Natural killer cell treated with Interleukin-12 subunit alpha and Interleukin-12 subunit beta and Interleukin-15 and Interleukin-18, amount 100 ng/mL, for 72 hours (primary cell): Measurements from ENCODE around the gene OR5C1. TPM values are rescaled to one million over a fixed set of nuclear protein-coding genes. Genes with fewer than 3 reads are reported as not detected.
"Not testable (repeated sequence)": the region's sequence is repeated elsewhere in the genome, so short reads cannot be mapped to it uniquely, and the experiment has no call there.

Source experiments
- ATAC-seq, 2 donors: fragments of 150-1000 bp; cut with Tn5 transposase in 1 of 2; sonication (Bioruptor Pico), chemical (Tn5 transposase) in 1 of 2; 2 replicates each; pipeline ENCODE4 v1.10.0; 2021
- DNase-seq: peaks from one replicate; pipeline ENCODE4 v3.0.0; 2022; ENCODE audit warnings: low spot score
- H3K27ac Mint-ChIP-seq, 2 donors: 1 replicate in 1 of 2; 2 replicates in 1 of 2; pipeline ENCODE4 v1.8.0; 2022; ENCODE audit warnings: mixed read lengths in 2 of 2, mild to moderate bottlenecking in 1 of 2, moderate library complexity in 1 of 2
- H3K27me3 Mint-ChIP-seq, 2 donors: 1 replicate in 1 of 2; 2 replicates in 1 of 2; pipeline ENCODE4 v1.8.0; 2022; ENCODE audit warnings: mixed read lengths in 2 of 2
- H3K36me3 Mint-ChIP-seq: one replicate; pipeline ENCODE4 v1.8.0; 2022; ENCODE audit warnings: mixed read lengths
- H3K4me1 Mint-ChIP-seq, 2 donors: 1 replicate in 1 of 2; 2 replicates in 1 of 2; pipeline ENCODE4 v1.8.0; 2022; ENCODE audit warnings: low read depth in 2 of 2, mixed read lengths in 2 of 2, mild to moderate bottlenecking in 1 of 2
- H3K4me3 Mint-ChIP-seq: one replicate; pipeline ENCODE4 v1.8.0; 2022; ENCODE audit warnings: mixed read lengths
- H3K9me3 Mint-ChIP-seq: 2 replicates; pipeline ENCODE4 v1.8.0; 2022; ENCODE audit warnings: mixed read lengths
- total RNA-seq, 2 donors: library from RNA; stranded (reverse); gene quantifications; one replicate each; pipeline ENCODE4 v1.2.3, GENCODE V29; 2022

Gene OR5C1
- total RNA-seq, 2 donors from 2014 or later = not detected

- no peaks in the 10 kb centered on the region for H3K9me3 Mint-ChIP-seq
- ATAC-seq (no peak), DNase-seq (no peak)
- peaks cover 24 to 38% of the 10 kb centered on the region in 2 donors for H3K4me1 Mint-ChIP-seq
- H3K4me3 Mint-ChIP-seq = no peak overlapping the region
- H3K27me3 Mint-ChIP-seq = no peaks in the 10 kb centered on the region
- H3K27ac Mint-ChIP-seq = peak overlapping the region in 1 of 2 donors; percentile 12
- peaks cover 7% of the 10 kb centered on the region for H3K36me3 Mint-ChIP-seq
Observed at GRCh38 chr9:122819791-122820489, 31.2 kb downstream of the OR5C1 start.

DNA sequence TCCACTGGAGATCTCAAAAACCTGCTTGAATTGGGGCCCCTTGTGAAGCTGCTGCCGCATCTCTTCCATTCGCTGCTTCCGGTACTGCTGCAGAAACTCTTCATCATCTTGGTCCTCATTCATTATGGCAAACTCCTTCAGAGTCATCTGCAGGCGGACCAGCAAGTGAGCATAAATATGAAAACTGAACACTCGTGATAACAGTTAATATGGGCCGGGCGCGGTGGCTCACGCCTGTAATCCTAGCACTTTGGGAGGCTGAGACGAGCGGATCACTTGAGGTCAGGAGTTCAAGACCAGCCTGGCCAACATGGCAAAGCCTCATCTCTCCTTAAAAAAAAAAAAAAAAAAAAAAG lies 31.7 kb downstream of the OR5C1 start:
- H3K4me1 Mint-ChIP-seq = peaks cover 21 to 34% of the 10 kb centered on the region in 2 donors
- H3K9me3 Mint-ChIP-seq = no peaks in the 10 kb centered on the region
- peak overlapping the region in 1 of 2 donors; percentile 12 for H3K27ac Mint-ChIP-seq
- DNase-seq = no peak
- H3K27me3 Mint-ChIP-seq = no peaks in the 10 kb centered on the region
- H3K36me3 Mint-ChIP-seq = peaks cover 7% of the 10 kb centered on the region
- ATAC-seq = no peak
- H3K4me3 Mint-ChIP-seq = no peak overlapping the region

- Mint-ChIP-seq H3K27ac (peak overlapping the region in 1 of 2 donors; percentile 14), H3K36me3 (peaks cover 7% of the 10 kb centered on the region), H3K9me3 (no peaks in the 10 kb centered on the region), H3K4me3 (no peak overlapping the region), H3K4me1 (peaks cover 18 to 31% of the 10 kb centered on the region in 2 donors), H3K27me3 (no peaks in the 10 kb centered on the region)
- ATAC-seq = no peak
- DNase-seq = no peak
Observed at GRCh38 chr9:122821278-122821943, 32.7 kb downstream of the OR5C1 start.

DNA sequence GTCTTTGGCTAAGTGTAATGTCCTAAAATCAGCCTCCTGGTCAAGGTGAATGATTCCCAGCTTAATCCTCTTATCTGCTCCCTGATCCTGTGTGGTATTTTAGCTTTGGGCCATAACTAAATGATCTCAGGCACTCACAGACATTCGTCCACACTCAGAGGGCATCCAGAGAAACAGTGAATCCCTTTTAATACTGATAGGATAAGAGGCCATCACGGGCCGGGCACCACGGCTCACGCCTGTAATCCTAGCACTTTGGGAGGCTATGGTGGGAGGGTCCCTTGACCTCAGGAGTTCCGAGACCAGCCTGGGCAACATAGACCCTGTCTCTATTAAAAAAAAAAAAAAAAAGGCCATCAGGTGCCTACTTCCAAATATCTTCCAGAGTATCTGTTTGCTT lies 33.3 kb downstream of the OR5C1 start:
- H3K36me3 Mint-ChIP-seq = peaks cover 7% of the 10 kb centered on the region
- H3K4me1 Mint-ChIP-seq = peaks cover 22 to 33% of the 10 kb centered on the region in 2 donors
- H3K4me3 Mint-ChIP-seq = no peak overlapping the region
- no peaks in the 10 kb centered on the region for H3K27me3 Mint-ChIP-seq
- no peaks in the 10 kb centered on the region for H3K9me3 Mint-ChIP-seq
- DNase-seq (no peak), ATAC-seq (no peak)
- peak overlapping the region in 1 of 2 donors; percentile 14 for H3K27ac Mint-ChIP-seq

- Mint-ChIP-seq H3K4me1 (peaks cover 27 to 37% of the 10 kb centered on the region in 2 donors), H3K36me3 (peaks cover 7% of the 10 kb centered on the region), H3K9me3 (no peaks in the 10 kb centered on the region), H3K27me3 (no peaks in the 10 kb centered on the region), H3K4me3 (no peak overlapping the region), H3K27ac (no peak overlapping the region)
- ATAC-seq (no peak), DNase-seq (no peak)
Observed at GRCh38 chr9:122822938-122823337, 34.2 kb downstream of the OR5C1 start.

GRCh38 chr9:122827761-122828093 lies 39.0 kb downstream of the OR5C1 start:
- peak overlapping the region; percentile 91 to 94 for H3K27ac Mint-ChIP-seq
- H3K4me1 Mint-ChIP-seq = peaks cover 23 to 35% of the 10 kb centered on the region in 2 donors
- peak overlapping the region; percentile 100 for H3K4me3 Mint-ChIP-seq
- no peaks in the 10 kb centered on the region for H3K36me3 Mint-ChIP-seq
- ATAC-seq (no peak), DNase-seq (no peak)
- no peaks in the 10 kb centered on the region for H3K9me3 Mint-ChIP-seq
- no peaks in the 10 kb centered on the region for H3K27me3 Mint-ChIP-seq

DNA sequence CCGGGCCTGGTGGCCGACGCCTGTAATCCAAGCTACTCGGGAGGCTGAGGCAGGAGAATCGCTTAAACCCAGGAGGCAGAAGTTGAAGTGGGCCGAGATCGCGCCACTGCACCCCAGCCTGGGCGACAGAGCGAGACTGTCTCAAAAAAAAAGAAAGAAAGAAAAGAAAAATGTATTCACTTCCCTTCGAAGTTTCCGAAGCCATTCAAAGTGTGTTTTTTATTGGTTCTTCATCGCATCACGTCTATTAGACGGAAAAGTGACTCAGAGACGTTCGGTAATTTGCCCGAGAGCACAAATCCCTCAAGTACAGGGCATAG lies 40.2 kb downstream of the OR5C1 start:
- not testable (repeated sequence) for H3K27me3 Mint-ChIP-seq, ATAC-seq, DNase-seq, H3K36me3 Mint-ChIP-seq, H3K9me3 Mint-ChIP-seq
- Mint-ChIP-seq H3K27ac (peak overlapping the region; percentile 91 to 94), H3K4me1 (peaks cover 20 to 32% of the 10 kb centered on the region in 2 donors), H3K4me3 (peak overlapping the region; percentile 100)

DNA sequence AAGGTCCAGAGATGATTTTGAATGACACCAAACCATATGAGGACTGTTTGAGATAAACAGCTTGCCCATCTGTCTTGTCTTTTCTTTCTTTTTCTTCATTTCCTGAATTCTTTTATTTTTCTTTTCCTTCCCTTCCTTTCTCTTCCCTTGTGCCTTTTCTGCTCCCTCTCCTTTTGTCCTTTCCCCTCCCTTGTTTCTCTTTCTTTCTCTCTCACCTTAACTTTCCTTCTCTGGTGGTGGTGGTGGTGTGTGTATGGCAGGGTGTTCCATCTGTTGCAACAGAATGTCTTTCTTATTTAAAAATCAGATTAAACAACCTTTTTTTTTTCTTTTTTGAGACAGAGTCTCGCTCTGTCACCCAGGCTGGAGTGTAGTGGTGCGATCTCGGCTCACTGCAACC lies 43.5 kb downstream of the OR5C1 start:
- ATAC-seq (no peak), DNase-seq (no peak)
- H3K4me3 Mint-ChIP-seq = peak overlapping the region; percentile 58
- no peaks in the 10 kb centered on the region for H3K36me3 Mint-ChIP-seq
- H3K27me3 Mint-ChIP-seq = no peaks in the 10 kb centered on the region
- H3K4me1 Mint-ChIP-seq = peaks cover 15 to 24% of the 10 kb centered on the region in 2 donors
- no peaks in the 10 kb centered on the region for H3K9me3 Mint-ChIP-seq
- H3K27ac Mint-ChIP-seq = peak overlapping the region; percentile 39 to 62

DNA sequence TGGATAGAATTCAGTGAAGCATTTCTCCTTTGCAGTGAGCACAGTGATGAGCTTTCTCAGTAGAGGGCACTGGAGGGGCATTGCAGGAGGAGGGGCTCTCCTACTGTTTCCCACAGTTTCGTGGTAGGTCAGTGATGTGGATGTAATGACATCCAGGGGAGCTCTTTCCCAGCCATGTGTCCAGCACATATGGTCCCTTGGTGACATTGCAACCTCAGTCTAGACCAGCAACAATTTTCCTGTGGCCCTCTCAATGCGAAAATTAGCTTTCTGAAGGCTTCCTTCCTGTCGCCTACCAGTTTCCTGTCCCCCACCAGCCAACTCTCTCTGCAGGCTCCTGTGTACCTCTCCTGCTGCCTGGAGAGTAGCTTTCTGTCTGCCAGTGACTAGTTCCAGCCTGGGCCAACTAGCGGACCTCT lies 46.6 kb downstream of the OR5C1 start:
- peaks cover 11 to 21% of the 10 kb centered on the region in 2 donors for H3K4me1 Mint-ChIP-seq
- H3K27me3 Mint-ChIP-seq = no peaks in the 10 kb centered on the region
- no peaks in the 10 kb centered on the region for H3K36me3 Mint-ChIP-seq
- no peaks in the 10 kb centered on the region for H3K9me3 Mint-ChIP-seq
- DNase-seq (no peak), ATAC-seq (no peak)
- H3K27ac Mint-ChIP-seq = peak overlapping the region; percentile 8 to 19
- H3K4me3 Mint-ChIP-seq = peak overlapping the region; percentile 58

- no peak for DNase-seq
- no peaks in the 10 kb centered on the region for H3K9me3 Mint-ChIP-seq
- no peaks in the 10 kb centered on the region for H3K27me3 Mint-ChIP-seq
- H3K36me3 Mint-ChIP-seq = no peaks in the 10 kb centered on the region
- H3K27ac Mint-ChIP-seq = no peak overlapping the region
- peaks cover 7 to 17% of the 10 kb centered on the region in 2 donors for H3K4me1 Mint-ChIP-seq
- no peak overlapping the region for H3K4me3 Mint-ChIP-seq
- no peak for ATAC-seq
Observed at GRCh38 chr9:122837266-122837850, 48.6 kb downstream of the OR5C1 start.

DNA sequence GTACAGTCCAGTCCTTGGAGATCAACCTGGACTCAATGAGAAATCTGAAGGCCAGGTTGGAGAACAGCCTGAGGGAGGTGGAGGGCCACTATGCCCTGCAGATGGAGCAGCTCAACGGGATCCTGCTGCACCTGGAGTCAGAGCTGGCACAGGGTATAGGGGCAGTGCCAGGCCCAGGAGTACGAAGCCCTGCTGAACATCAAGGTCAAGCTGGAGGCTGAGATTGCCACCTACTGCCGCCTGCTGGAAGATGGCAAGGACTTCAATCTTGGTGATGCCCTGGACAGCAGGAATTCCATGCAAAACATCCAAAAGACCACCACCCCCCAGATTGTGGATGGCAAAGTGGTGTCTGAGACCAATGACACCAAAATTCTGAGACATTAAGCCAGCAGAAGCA lies 49.7 kb downstream of the OR5C1 start:
- ATAC-seq, H3K36me3 Mint-ChIP-seq, H3K4me3 Mint-ChIP-seq, H3K27me3 Mint-ChIP-seq, DNase-seq, H3K9me3 Mint-ChIP-seq, H3K27ac Mint-ChIP-seq: not testable (repeated sequence)
- peaks cover 9 to 13% of the 10 kb centered on the region in 2 donors for H3K4me1 Mint-ChIP-seq

Other genes with a start within 250 kb of the OR5C1 start
- gene OR1N2, start 235.8 kb upstream of the OR5C1 start, total RNA-seq = not detected
- under 1 TPM in 1 of 2 donors, not detected in 1; 0.45 TPM for gene OR1L8, start 205.5 kb upstream of the OR5C1 start, total RNA-seq
- not detected for gene OR1Q1, start 174.2 kb upstream of the OR5C1 start, total RNA-seq
- gene OR1B1, start 131.3 kb upstream of the OR5C1 start, total RNA-seq = not detected
- not detected for gene OR1L1, start 127.2 kb upstream of the OR5C1 start, total RNA-seq
- not detected for gene OR1L3, start 113.8 kb upstream of the OR5C1 start, total RNA-seq
- gene OR1L4, start 64.9 kb upstream of the OR5C1 start, total RNA-seq = not detected
- gene OR1L6, start 46.6 kb upstream of the OR5C1 start, total RNA-seq = not detected
- gene OR1K1, start 11.2 kb downstream of the OR5C1 start, total RNA-seq = not detected
- gene PDCL, start 39.7 kb downstream of the OR5C1 start, total RNA-seq = 10 to 100 TPM; 22.2 to 23.2 TPM
- 10 to 100 TPM; 45.0 to 57.3 TPM for gene RC3H2, start 116.4 kb downstream of the OR5C1 start, total RNA-seq
- 10 to 100 TPM in 1 of 2 donors, 1 to 10 TPM in 1; 7.0 to 13.3 TPM for gene ZBTB6, start 124.4 kb downstream of the OR5C1 start, total RNA-seq
- 1 to 10 TPM; 5.1 to 7.5 TPM for gene ZBTB26, start 142.6 kb downstream of the OR5C1 start, total RNA-seq
- 10 to 100 TPM; 27.6 to 31.2 TPM for gene RABGAP1, start 152.1 kb downstream of the OR5C1 start, total RNA-seq
- 1 to 10 TPM; 1.4 to 3.0 TPM for gene GPR21, start 244.7 kb downstream of the OR5C1 start, total RNA-seq